ENCODE data around the gene PAIP2.

DNA sequence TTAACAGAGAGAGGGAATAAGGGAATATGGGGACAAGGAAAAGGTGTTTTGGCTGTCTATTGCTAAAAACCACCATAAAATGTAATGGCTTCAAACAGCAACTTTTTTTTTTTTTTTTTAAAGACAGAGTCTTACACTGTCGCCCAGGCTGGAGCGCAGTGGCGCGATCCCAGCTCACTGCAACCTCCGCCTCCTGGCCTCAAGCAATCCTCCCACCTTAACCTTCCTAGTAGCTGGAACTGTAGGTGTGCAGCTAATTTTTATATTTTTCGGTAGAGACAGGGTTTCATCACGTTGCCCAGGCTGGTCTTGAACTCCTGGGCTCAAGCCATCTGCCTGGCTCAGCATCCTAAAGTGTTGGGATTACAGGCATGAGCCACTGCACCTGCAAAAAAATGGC lies 66.5 kb downstream of the PAIP2 start:
- TF ChIP-seq, protein P1, sequence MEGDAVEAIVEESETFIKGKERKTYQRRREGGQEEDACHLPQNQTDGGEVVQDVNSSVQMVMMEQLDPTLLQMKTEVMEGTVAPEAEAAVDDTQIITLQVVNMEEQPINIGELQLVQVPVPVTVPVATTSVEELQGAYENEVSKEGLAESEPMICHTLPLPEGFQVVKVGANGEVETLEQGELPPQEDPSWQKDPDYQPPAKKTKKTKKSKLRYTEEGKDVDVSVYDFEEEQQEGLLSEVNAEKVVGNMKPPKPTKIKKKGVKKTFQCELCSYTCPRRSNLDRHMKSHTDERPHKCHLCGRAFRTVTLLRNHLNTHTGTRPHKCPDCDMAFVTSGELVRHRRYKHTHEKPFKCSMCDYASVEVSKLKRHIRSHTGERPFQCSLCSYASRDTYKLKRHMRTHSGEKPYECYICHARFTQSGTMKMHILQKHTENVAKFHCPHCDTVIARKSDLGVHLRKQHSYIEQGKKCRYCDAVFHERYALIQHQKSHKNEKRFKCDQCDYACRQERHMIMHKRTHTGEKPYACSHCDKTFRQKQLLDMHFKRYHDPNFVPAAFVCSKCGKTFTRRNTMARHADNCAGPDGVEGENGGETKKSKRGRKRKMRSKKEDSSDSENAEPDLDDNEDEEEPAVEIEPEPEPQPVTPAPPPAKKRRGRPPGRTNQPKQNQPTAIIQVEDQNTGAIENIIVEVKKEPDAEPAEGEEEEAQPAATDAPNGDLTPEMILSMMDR (IDR thresholded peaks at IDR 0.05; ENCODE audit: insufficient read depth, low read length), result no peak
- TF ChIP-seq POLR2AphosphoS5 (IDR thresholded peaks at IDR 0.05; ENCODE audit: low read depth), result no peak
- TF ChIP-seq, protein P2, sequence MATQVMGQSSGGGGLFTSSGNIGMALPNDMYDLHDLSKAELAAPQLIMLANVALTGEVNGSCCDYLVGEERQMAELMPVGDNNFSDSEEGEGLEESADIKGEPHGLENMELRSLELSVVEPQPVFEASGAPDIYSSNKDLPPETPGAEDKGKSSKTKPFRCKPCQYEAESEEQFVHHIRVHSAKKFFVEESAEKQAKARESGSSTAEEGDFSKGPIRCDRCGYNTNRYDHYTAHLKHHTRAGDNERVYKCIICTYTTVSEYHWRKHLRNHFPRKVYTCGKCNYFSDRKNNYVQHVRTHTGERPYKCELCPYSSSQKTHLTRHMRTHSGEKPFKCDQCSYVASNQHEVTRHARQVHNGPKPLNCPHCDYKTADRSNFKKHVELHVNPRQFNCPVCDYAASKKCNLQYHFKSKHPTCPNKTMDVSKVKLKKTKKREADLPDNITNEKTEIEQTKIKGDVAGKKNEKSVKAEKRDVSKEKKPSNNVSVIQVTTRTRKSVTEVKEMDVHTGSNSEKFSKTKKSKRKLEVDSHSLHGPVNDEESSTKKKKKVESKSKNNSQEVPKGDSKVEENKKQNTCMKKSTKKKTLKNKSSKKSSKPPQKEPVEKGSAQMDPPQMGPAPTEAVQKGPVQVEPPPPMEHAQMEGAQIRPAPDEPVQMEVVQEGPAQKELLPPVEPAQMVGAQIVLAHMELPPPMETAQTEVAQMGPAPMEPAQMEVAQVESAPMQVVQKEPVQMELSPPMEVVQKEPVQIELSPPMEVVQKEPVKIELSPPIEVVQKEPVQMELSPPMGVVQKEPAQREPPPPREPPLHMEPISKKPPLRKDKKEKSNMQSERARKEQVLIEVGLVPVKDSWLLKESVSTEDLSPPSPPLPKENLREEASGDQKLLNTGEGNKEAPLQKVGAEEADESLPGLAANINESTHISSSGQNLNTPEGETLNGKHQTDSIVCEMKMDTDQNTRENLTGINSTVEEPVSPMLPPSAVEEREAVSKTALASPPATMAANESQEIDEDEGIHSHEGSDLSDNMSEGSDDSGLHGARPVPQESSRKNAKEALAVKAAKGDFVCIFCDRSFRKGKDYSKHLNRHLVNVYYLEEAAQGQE (IDR thresholded peaks at IDR 0.05; ENCODE audit: insufficient replicate concordance, low read depth), result no peak
